ENCODE results near the gene TAS1R3.

TAS1R3 gene

GRCh38 chr1:1297802-1298424 is 33.2 kb upstream of the TAS1R3 start:
- Histone ChIP-seq H3K27ac (ENCODE audit: low read depth, low read length) (no peak overlapping the region), H4K20me1 (ENCODE audit: control insufficient read depth, insufficient read depth, low read depth, low read length) (no peaks in the 10 kb centered on the region), H3K4me1 (ENCODE audit: control insufficient read depth, low read length) (no peaks in the 10 kb centered on the region), H3K79me2 (ENCODE audit: control insufficient read depth, low read length) (no peaks in the 10 kb centered on the region), H3K9me2 (replicated peaks; ENCODE audit: control insufficient read depth, low read length) (no peaks in the 10 kb centered on the region), H3K4me3 (ENCODE audit: low read length) (no peak overlapping the region), H3K9me3 (ENCODE audit: control insufficient read depth, insufficient read depth, low read length) (no peaks in the 10 kb centered on the region), H3K36me3 (ENCODE audit: control insufficient read depth, low read length) (no peaks in the 10 kb centered on the region), H3F3A (ENCODE audit: control insufficient read depth, insufficient read depth) (no peaks in the 10 kb centered on the region), H3K27me3 (ENCODE audit: control insufficient read depth, low read length) (no peaks in the 10 kb centered on the region), H3K4me2 (ENCODE audit: low read length) (no peak overlapping the region)
- TF ChIP-seq CTCF (IDR thresholded peaks at IDR 0.05; ENCODE audit: low read depth, low read length, poor library complexity, severe bottlenecking) (no peak), EZH2phosphoT487 (IDR thresholded peaks at IDR 0.05; ENCODE audit: borderline replicate concordance, low read length) (no peak)

GRCh38 chr1:1298861-1299685 is 32.0 kb upstream of the TAS1R3 start:
- Histone ChIP-seq H3K4me2 (ENCODE audit: low read length) (no peak overlapping the region), H3K4me1 (ENCODE audit: control insufficient read depth, low read length) (no peaks in the 10 kb centered on the region), H3K36me3 (ENCODE audit: control insufficient read depth, low read length) (no peaks in the 10 kb centered on the region), H3K9me2 (replicated peaks; ENCODE audit: control insufficient read depth, low read length) (no peaks in the 10 kb centered on the region), H3F3A (ENCODE audit: control insufficient read depth, insufficient read depth) (no peaks in the 10 kb centered on the region), H3K4me3 (ENCODE audit: low read length) (no peak overlapping the region), H3K27me3 (ENCODE audit: control insufficient read depth, low read length) (no peaks in the 10 kb centered on the region), H3K9me3 (ENCODE audit: control insufficient read depth, insufficient read depth, low read length) (no peaks in the 10 kb centered on the region), H3K79me2 (ENCODE audit: control insufficient read depth, low read length) (no peaks in the 10 kb centered on the region), H3K27ac (ENCODE audit: low read depth, low read length) (no peak overlapping the region), H4K20me1 (ENCODE audit: control insufficient read depth, insufficient read depth, low read depth, low read length) (no peaks in the 10 kb centered on the region)
- no peak for TF ChIP-seq CTCF (IDR thresholded peaks at IDR 0.05; ENCODE audit: low read depth, low read length, poor library complexity, severe bottlenecking)
- TF ChIP-seq EZH2phosphoT487 (IDR thresholded peaks at IDR 0.05; ENCODE audit: borderline replicate concordance, low read length), result no peak

- H3K9me2 ChIP-seq (replicated peaks; ENCODE audit: control insufficient read depth, low read length), result no peaks in the 10 kb centered on the region
- peak; percentile 61 for TF ChIP-seq CTCF (IDR thresholded peaks at IDR 0.05; ENCODE audit: low read depth, low read length, poor library complexity, severe bottlenecking)
- no peak for TF ChIP-seq EZH2phosphoT487 (IDR thresholded peaks at IDR 0.05; ENCODE audit: borderline replicate concordance, low read length)
- no peak overlapping the region for H3K4me2 ChIP-seq (ENCODE audit: low read length)
- no peaks in the 10 kb centered on the region for H3K9me3 ChIP-seq (ENCODE audit: control insufficient read depth, insufficient read depth, low read length)
- peaks cover 2% of the 10 kb centered on the region for H3K4me1 ChIP-seq (ENCODE audit: control insufficient read depth, low read length)
- H4K20me1 ChIP-seq (ENCODE audit: control insufficient read depth, insufficient read depth, low read depth, low read length), result no peaks in the 10 kb centered on the region
- H3K79me2 ChIP-seq (ENCODE audit: control insufficient read depth, low read length), result peaks cover 4% of the 10 kb centered on the region; the same call in 1 of the 2 replicates
- H3K27ac ChIP-seq (ENCODE audit: low read depth, low read length), result no peak overlapping the region
- no peak overlapping the region for H3K4me3 ChIP-seq (ENCODE audit: low read length)
- no peaks in the 10 kb centered on the region for H3F3A ChIP-seq (ENCODE audit: control insufficient read depth, insufficient read depth)
- no peaks in the 10 kb centered on the region for H3K36me3 ChIP-seq (ENCODE audit: control insufficient read depth, low read length)
- H3K27me3 ChIP-seq (ENCODE audit: control insufficient read depth, low read length), result no peaks in the 10 kb centered on the region
Observed at GRCh38 chr1:1299686-1300351, 31.3 kb upstream of the TAS1R3 start.

All from DOHH2 (cell line).